OCI-LY3 (cell line): ENCODE data around the gene DTX2.
"Not testable (repeated sequence)": the region's sequence is repeated elsewhere in the genome, so short reads cannot be mapped to it uniquely, and the experiment has no call there.

Experiments
- CTCF ChIP-seq: fragments of 200-600, 300-600 bp; sonication (generic); IDR thresholded peaks from 2 replicates; pipeline ENCODE4 v1.5.1; 2014; ENCODE audit warnings: antibody characterized with exemption, low read length, low read depth
- EZH2phosphoT487 ChIP-seq: fragments of 200-600 bp; shearing (Covaris generic); IDR thresholded peaks from 2 replicates; pipeline ENCODE4 v1.6.1; 2018; ENCODE audit warnings: antibody characterized with exemption, mixed run types, low read depth

- TF ChIP-seq CTCF, EZH2phosphoT487: not testable (repeated sequence)
Observed at GRCh38 chr7:76502836-76503235, 41.3 kb downstream of the DTX2 start.
